ENCODE measurements around the gene RANBP10.

The RANBP10 gene

GRCh38 chr16:67846063-67846319, 39.6 kb upstream of the RANBP10 start:
- H3K4me3 ChIP-seq (ENCODE audit: low read depth, low read length) = peak overlapping the region; percentile 80
- TF ChIP-seq, protein P1, sequence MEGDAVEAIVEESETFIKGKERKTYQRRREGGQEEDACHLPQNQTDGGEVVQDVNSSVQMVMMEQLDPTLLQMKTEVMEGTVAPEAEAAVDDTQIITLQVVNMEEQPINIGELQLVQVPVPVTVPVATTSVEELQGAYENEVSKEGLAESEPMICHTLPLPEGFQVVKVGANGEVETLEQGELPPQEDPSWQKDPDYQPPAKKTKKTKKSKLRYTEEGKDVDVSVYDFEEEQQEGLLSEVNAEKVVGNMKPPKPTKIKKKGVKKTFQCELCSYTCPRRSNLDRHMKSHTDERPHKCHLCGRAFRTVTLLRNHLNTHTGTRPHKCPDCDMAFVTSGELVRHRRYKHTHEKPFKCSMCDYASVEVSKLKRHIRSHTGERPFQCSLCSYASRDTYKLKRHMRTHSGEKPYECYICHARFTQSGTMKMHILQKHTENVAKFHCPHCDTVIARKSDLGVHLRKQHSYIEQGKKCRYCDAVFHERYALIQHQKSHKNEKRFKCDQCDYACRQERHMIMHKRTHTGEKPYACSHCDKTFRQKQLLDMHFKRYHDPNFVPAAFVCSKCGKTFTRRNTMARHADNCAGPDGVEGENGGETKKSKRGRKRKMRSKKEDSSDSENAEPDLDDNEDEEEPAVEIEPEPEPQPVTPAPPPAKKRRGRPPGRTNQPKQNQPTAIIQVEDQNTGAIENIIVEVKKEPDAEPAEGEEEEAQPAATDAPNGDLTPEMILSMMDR (IDR thresholded peaks at IDR 0.05; ENCODE audit: borderline replicate concordance, insufficient read depth, low read depth, low read length) = no peak

GRCh38 chr16:67845291-67846062, 39.1 kb upstream of the RANBP10 start:
- TF ChIP-seq, protein P1 (IDR thresholded peaks at IDR 0.05; ENCODE audit: borderline replicate concordance, insufficient read depth, low read depth, low read length) = no peak
- H3K4me3 ChIP-seq (ENCODE audit: low read depth, low read length) = peak overlapping the region; percentile 80

GRCh38 chr16:67844497-67844896, 38.1 kb upstream of the RANBP10 start:
- TF ChIP-seq, protein P1 (IDR thresholded peaks at IDR 0.05; ENCODE audit: borderline replicate concordance, insufficient read depth, low read depth, low read length) = no peak
- H3K4me3 ChIP-seq (ENCODE audit: low read depth, low read length) = no peak overlapping the region

DNA sequence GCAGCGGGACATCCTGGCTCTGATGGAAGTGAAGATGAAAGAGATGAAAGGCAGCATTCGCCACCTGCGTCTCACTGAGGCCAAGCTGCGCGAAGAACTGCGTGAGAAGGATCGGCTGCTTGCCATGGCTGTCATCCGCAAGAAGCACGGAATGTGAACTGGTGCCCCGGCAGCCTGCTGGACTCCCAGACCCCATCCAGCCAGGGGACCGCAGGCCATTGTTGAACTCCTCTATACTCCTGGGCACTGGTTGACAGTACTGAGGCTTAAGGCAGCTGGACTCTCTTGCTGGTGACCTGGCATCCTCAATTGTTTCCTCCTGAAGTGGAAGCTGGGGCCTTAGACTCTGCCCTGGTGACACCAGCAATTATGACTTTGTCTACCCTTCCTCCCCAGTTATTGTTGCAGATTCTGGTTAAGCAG, 37.0 kb upstream of the RANBP10 start:
- TF ChIP-seq, protein P1 (IDR thresholded peaks at IDR 0.05; ENCODE audit: borderline replicate concordance, insufficient read depth, low read depth, low read length) = no peak
- H3K4me3 ChIP-seq (ENCODE audit: low read depth, low read length) = peak overlapping the region; percentile 77

DNA sequence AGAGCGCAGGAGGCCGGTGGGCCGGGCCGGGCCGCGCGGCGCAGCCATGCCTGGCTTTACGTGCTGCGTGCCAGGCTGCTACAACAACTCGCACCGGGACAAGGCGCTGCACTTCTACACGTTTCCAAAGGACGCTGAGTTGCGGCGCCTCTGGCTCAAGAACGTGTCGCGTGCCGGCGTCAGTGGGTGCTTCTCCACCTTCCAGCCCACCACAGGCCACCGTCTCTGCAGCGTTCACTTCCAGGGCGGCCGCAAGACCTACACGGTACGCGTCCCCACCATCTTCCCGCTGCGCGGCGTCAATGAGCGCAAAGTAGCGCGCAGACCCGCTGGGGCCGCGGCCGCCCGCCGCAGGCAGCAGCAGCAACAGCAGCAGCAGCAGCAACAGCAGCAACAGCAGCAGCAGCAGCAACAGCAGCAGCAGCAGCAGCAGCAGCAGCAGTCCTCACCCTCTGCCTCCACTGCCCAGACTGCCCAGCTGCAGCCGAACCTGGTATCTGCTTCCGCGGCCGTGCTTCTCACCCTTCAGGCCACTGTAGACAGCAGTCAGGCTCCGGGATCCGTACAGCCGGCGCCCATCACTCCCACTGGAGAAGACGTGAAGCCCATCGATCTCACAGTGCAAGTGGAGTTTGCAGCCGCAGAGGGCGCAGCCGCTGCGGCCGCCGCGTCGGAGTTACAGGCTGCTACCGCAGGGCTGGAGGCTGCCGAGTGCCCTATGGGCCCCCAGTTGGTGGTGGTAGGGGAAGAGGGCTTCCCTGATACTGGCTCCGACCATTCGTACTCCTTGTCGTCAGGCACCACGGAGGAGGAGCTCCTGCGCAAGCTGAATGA, 36.4 kb upstream of the RANBP10 start:
- TF ChIP-seq, protein P1 (IDR thresholded peaks at IDR 0.05; ENCODE audit: borderline replicate concordance, insufficient read depth, low read depth, low read length) = peak; percentile 51; the same call in 1 of the 2 replicates
- H3K4me3 ChIP-seq (ENCODE audit: low read depth, low read length) = peak overlapping the region; percentile 77

- TF ChIP-seq, protein P1 (IDR thresholded peaks at IDR 0.05; ENCODE audit: borderline replicate concordance, insufficient read depth, low read depth, low read length) = peak; percentile 93
- H3K4me3 ChIP-seq (ENCODE audit: low read depth, low read length) = peak within 1 kb of the TSS; percentile 77
These were observed 35.6 kb upstream of the RANBP10 start, which contains the start of gene THAP11 for GRCh38 chr16:67841816-67842508. Gene THAP11 (plus strand): TSS chr16:67842320. CDS start chr16:67842555, 235 bp downstream.
